H4 (cell line): ENCODE measurements around the gene LRRC2. TPM values are rescaled to one million over a fixed set of nuclear protein-coding genes. Genes with fewer than 3 reads are reported as not detected.

Experiments
- DNase-seq: peaks from one replicate; pipeline ENCODE4 v3.0.0-alpha.2; 2015; ENCODE audit warnings: low spot score
- total RNA-seq: library from RNA; depleted of rRNA; stranded (reverse); fragments of >200 nt; shearing (Covaris generic); gene quantifications from 2 replicates; pipeline ENCODE4 v1.2.3, GENCODE V29; 2014; rRNA removed

The LRRC2 gene
- total RNA-seq, 1 experiment from 2014 or later, result 0.04 TPM

GRCh38 chr3:46481636-46482035, 84.5 kb downstream of the LRRC2 start:
- no peak for DNase-seq

GRCh38 chr3:46480491-46481195, 85.5 kb downstream of the LRRC2 start:
- DNase-seq, result no peak

GRCh38 chr3:46479696-46480095, 86.4 kb downstream of the LRRC2 start:
- DNase-seq, result no peak

- no peak for DNase-seq
These were observed 87.1 kb downstream of the LRRC2 start for GRCh38 chr3:46479021-46479420.

GRCh38 chr3:46478341-46478740, 87.8 kb downstream of the LRRC2 start:
- no peak for DNase-seq

DNA sequence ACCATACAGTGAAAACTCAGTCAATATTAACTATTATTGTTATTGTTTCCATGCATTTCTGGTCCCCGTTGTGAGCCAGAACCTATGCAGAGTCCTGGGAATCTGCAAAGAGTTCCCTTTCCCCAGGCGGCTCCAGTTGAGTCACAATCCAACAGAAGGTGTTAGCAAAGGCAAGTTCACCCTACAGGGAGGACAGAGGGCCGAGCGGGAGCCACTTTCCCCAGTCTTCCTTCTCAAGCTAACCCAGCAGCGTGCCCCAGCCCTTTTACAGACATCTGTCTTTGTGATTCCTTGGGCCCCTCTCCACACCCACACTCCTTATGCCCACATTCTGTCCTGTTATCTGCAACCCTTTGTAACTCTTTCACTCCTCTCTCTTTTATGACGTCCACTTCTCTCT, 88.3 kb downstream of the LRRC2 start:
- no peak for DNase-seq

GRCh38 chr3:46477145-46477544, 89.0 kb downstream of the LRRC2 start:
- DNase-seq, result no peak

- DNase-seq, result no peak
These were observed 93.4 kb downstream of the LRRC2 start for GRCh38 chr3:46472736-46473135.

DNA sequence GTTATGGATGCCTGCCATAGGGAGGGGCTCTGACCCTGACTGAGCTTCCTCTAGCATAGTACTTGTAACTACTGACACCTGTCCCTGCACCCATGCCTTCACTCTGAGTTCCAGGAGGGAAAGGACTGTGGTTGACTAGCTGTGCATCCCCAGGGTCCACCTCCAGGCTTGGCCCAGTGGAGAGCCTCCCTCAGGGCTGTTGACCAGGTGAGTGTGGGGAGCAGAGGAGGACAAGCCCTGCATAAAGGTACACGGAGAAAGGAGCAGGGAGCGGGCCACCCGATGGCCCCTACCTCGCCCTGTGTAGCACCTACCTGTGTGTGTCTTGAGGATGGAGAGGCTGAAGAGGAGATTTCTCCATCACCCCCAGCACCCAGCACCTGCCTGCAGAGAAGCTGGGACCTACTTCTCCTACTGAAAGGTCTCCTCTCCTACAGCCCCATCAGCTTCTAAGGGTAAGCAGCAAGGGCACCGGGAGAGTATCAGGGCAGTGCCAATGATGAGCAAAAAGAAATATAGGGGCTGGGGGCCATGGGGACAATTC, 94.7 kb downstream of the LRRC2 start:
- no peak for DNase-seq

DNA sequence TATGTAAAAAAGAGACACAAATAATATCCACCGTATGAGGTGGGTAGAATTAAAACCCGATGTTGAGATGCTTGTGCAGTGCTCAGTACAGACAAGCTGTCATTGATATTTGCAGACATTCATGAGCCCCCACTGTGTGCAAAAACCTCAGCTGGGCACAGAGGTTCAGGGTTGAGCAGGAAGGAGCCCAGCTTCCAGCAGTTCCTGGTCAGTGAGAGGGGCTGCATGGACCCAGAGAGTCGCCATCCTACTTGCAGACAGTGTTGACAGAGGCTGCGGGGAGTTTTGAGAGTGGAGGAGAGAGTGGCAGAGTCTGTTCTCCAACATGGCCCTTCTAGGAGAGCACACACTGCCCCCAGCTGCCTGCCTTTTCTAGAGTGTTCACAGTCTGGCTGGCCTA, 95.3 kb downstream of the LRRC2 start:
- DNase-seq, result no peak

DNA sequence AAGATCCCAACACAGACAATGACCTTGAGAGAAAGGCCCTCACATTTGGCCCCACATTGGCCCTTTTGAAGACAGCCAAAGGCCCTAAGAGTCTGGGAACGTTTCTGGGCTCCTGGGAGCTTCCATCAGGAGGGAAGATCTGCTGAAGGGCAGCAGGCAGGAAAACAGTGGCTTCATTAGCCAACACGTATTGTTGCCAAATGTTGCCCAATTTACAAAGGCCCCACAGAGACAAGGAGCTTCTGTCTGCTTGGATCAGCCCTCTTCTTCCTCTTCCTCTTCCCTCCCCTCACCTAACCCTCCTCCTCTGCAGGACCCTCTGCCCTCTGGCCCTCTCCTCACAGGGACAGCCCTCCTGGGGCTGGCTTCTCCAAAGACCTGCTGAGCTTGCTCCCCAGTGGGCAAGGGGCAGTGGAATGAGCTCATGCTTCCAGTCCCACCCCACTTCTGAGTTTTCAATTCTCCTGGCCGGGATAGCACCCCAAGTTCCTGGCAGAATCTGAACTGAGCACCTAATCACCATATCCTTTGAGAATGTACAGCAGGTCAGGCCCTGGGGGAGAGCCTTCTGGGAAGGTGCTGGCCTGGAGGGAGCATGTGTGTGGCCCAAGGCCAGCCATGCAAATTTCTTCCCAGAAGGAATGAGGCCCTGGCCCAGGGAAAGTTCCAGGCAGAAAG, 96.3 kb downstream of the LRRC2 start:
- no peak for DNase-seq

GRCh38 chr3:46468753-46469600, 97.1 kb downstream of the LRRC2 start:
- no peak for DNase-seq

GRCh38 chr3:46467562-46467961, 98.5 kb downstream of the LRRC2 start:
- no peak for DNase-seq

DNA sequence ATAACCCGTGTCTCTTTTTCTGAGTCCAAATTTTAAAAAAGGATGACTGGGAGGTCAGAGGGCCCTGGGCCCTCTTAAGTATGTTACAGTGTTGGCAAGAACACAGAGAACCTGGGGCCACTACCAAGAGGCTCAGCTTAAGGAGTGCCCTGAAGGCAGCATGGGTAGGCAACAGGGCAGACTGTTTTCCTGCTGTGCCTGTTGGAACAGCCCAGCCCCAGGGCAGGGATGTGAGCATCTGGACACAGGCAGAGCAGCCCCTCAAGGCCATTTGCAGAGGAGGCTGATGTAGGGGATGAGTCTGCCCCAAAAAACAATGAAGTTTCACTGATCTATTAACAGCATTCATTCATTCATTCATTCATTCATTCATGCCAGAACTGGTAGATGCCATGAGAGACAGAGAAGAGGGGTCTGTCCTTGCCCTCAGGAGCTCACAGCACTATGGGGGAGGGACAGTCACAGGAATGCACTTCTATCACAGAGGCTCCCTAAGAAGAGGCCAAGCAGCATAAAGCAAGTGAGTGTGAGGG, 99.2 kb downstream of the LRRC2 start:
- DNase-seq, result no peak

DNA sequence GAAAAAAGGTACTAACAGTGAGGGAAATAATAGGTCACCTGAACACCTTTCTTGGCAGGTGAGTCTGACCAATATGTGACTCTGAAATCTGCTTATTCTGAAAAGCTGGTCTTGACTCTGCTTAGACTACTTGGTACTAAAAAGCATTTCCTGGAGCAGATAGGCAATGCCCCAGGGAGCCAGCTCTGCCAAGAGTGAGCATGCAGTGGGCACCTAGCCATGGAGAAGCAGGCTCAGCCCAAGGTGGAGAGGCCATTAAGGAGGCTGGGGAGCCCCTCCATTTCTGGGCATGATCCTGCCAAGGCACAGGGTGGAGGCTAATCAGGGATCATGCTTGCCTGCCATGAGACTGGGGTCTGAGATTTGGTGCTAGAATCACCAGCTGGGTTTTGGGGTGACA, 99.8 kb downstream of the LRRC2 start:
- DNase-seq, result no peak

Other genes with a start within 250 kb of the LRRC2 start
- gene CCR2, start 212.2 kb downstream of the LRRC2 start, total RNA-seq, result not detected in 2 replicates
- gene CCR5, start 195.4 kb downstream of the LRRC2 start, total RNA-seq, result not detected in 2 replicates
- gene CCRL2, start 159.0 kb downstream of the LRRC2 start, total RNA-seq, result 0.46 and 6.6 TPM in 2 replicates
- not detected in 2 replicates for gene LTF, start 101.4 kb downstream of the LRRC2 start, total RNA-seq
- gene RTP3, start 68.3 kb downstream of the LRRC2 start, total RNA-seq, result 0.06 and 0.41 TPM in 2 replicates
- not detected in 2 replicates for gene FAM240A, start 46.2 kb upstream of the LRRC2 start, total RNA-seq
- 0.25 and 0.39 TPM in 2 replicates for gene ALS2CL, start 127.4 kb upstream of the LRRC2 start, total RNA-seq
- gene TMIE, start 135.1 kb upstream of the LRRC2 start, total RNA-seq, result not detected in 2 replicates
- gene PRSS50, start 151.6 kb upstream of the LRRC2 start, total RNA-seq, result not detected in 2 replicates